ENCODE measurements around the gene C1QTNF12. TPM values are rescaled to one million over a fixed set of nuclear protein-coding genes. Genes with fewer than 3 reads are reported as not detected.

Gene C1QTNF12
- total and polyA plus RNA-seq, 2 of the 8 experiments (the other 6 are each of a cell fraction or from before 2014, with no cell fraction given), result 2.1 to 3.7 TPM

- H3K14ac ChIP-seq (ENCODE audit: insufficient read length), result no peak overlapping the region
- H3K18ac ChIP-seq (ENCODE audit: extremely low read depth, low read length), result peak overlapping the region; percentile 48; the same call in 1 of the 2 replicates
- no peak overlapping the region for H4K91ac ChIP-seq (replicated peaks; ENCODE audit: insufficient read length, low read length)
- no peak overlapping the region for H2BK120ac ChIP-seq (replicated peaks; ENCODE audit: low read depth, low read length)
- peak overlapping the region; percentile 6 for H3K56ac ChIP-seq (replicated peaks; ENCODE audit: insufficient read length, low read depth, low read length)
- H3K23me2 ChIP-seq (ENCODE audit: low read depth, low read length), result peaks cover 8% of the 10 kb centered on the region; the same call in 1 of the 2 replicates
- peak overlapping the region; percentile 27 to 58 (median 36); a peak in 7 of 8 replicates for H3K4me3 ChIP-seq (ENCODE audit: extremely low read depth in 1 of 4, insufficient read depth in 2 of 4, low read depth in 3 of 4, low read length in 4 of 4)
- H3K36me3 ChIP-seq (ENCODE audit: control insufficient read depth in 2 of 4, insufficient read depth in 4 of 4, low read length in 3 of 4), result no peaks in the 10 kb centered on the region
- DNase-seq (ENCODE audit: low read depth in 1 of 2, low spot score in 2 of 2), result no peak
- 30% methylated on average over 31 of the region's 31 CpGs; no CpG with 5 or more reads in 1 of the 2 experiments for WGBS, 2 experiments (ENCODE audit: extremely low coverage in 1 of 2, insufficient coverage in 1 of 2, insufficient read length in 1 of 2, insufficient replicate concordance in 2 of 2, low coverage in 1 of 2, low lambda C conversion rate in 2 of 2, missing lambda C conversion rate in 1 of 2)
- H3K27me3 ChIP-seq (replicated peaks in 1 of 4; ENCODE audit: control insufficient read depth in 3 of 4, extremely low read depth in 1 of 4, insufficient read depth in 3 of 4, low read length in 3 of 4), result peaks cover 2 to 19% (median 15%) of the 10 kb centered on the region in 4 experiments
- peak overlapping the region; percentile 19; the same call in 1 of the 2 replicates for H2AK5ac ChIP-seq (ENCODE audit: low read depth, low read length)
- no peaks in the 10 kb centered on the region for H4K20me1 ChIP-seq (replicated peaks in 1 of 2; ENCODE audit: control insufficient read depth in 1 of 2, insufficient read depth in 2 of 2, low read length in 2 of 2)
- no peak overlapping the region for H3K27ac ChIP-seq (ENCODE audit: low read depth, low read length)
- peak overlapping the region; percentile 85 for H3K4ac ChIP-seq (replicated peaks; ENCODE audit: insufficient read length, low read depth, low read length)
- peak overlapping the region; percentile 50; the same call in 1 of the 2 replicates for H2BK12ac ChIP-seq (ENCODE audit: low read depth, low read length)
- H4K5ac ChIP-seq (ENCODE audit: insufficient read length, low read depth, low read length), result no peak overlapping the region
- peak overlapping the region; percentile 85; the same call in 1 of the 2 replicates for H4K8ac ChIP-seq (ENCODE audit: extremely low read depth, insufficient read depth, low read length)
- no peak overlapping the region for H3K23ac ChIP-seq (ENCODE audit: insufficient read length)
- peak overlapping the region; percentile 67 to 92 for H3K4me2 ChIP-seq (ENCODE audit: insufficient read depth in 1 of 2, low read depth in 2 of 2, low read length in 2 of 2)
- H3K79me2 ChIP-seq (ENCODE audit: control insufficient read depth in 1 of 2, insufficient read depth in 2 of 2, low read length in 2 of 2), result no peaks in the 10 kb centered on the region
- no peak overlapping the region for H2BK5ac ChIP-seq (ENCODE audit: low read depth, low read length)
- H3K4me1 ChIP-seq (replicated peaks in 1 of 4; ENCODE audit: control insufficient read depth in 3 of 4, insufficient read depth in 4 of 4, low read length in 3 of 4), result peaks cover 0 to 13% (median 5%) of the 10 kb centered on the region in 4 experiments; a peak in 6 of 7 replicates
- TF ChIP-seq KDM5A (IDR thresholded peaks at IDR 0.05; ENCODE audit: low read length), result no peak
- TF ChIP-seq TBP (IDR thresholded peaks at IDR 0.05; ENCODE audit: low read depth, low read length), result no peak
- TF ChIP-seq SUZ12 (IDR thresholded peaks at IDR 0.05; ENCODE audit: low read length), result peak; percentile 27; the same call in 1 of the 2 replicates
- no peak for TF ChIP-seq TAF7 (optimal IDR thresholded peaks at IDR 0.05; ENCODE audit: borderline replicate concordance, low read depth, low read length)
- TF ChIP-seq RAD21 (IDR thresholded peaks at IDR 0.05 in 1 of 2, conservative IDR thresholded peaks at IDR 0.05 in 1 of 2; ENCODE audit: low read depth in 2 of 2, low read length in 2 of 2), result peak in 1 of 2 experiments; percentile 36; a peak in 1 of 4 replicates
- peak in 1 of 3 experiments; percentile 1; a peak in 1 of 4 replicates for TF ChIP-seq CTCF (IDR thresholded peaks at IDR 0.05; ENCODE audit: control extremely low read depth in 1 of 3, insufficient read depth in 1 of 3, low read depth in 1 of 3, low read length in 3 of 3)
- FAIRE-seq, result no peak
- POLR2A ChIA-PET (ENCODE audit: partially characterized antibody), result interaction anchor here (0.8 to 0.9 kb wide), 2 partner anchors 25 to 36 kb away, joined by 3 read pairs; no protein-coding TSS in a partner anchor
- no peaks in the 10 kb centered on the region for H3K9me3 ChIP-seq (ENCODE audit: insufficient read depth in 2 of 2, low read depth in 1 of 2, low read length in 1 of 2)
- CTCF ChIA-PET (ENCODE audit: partially characterized antibody), result interaction anchor here (0.6 to 1.9 kb wide), 12 partner anchors 18 to 168 kb away, joined by 3 to 5 read pairs (median 3); no protein-coding TSS in a partner anchor
- H3K9ac ChIP-seq (replicated peaks in 1 of 4; ENCODE audit: extremely low read depth in 1 of 4, low read depth in 3 of 4, low read length in 3 of 4), result no peak overlapping the region
- H2BK20ac ChIP-seq (ENCODE audit: low read length), result no peak overlapping the region
- no peaks in the 10 kb centered on the region for H3K79me1 ChIP-seq (ENCODE audit: low read depth, low read length)
- no peak overlapping the region for H2AFZ ChIP-seq (ENCODE audit: low read length)
- H2BK15ac ChIP-seq (ENCODE audit: low read length), result no peak overlapping the region; the same call in 1 of the 2 replicates
These were observed 40.6 kb downstream of the C1QTNF12 start for GRCh38 chr1:1205769-1206375.
